HepG2 (cell line): Measurements from ENCODE around the gene TXNDC12. TPM values are rescaled to one million over a fixed set of nuclear protein-coding genes. Genes with fewer than 3 reads are reported as not detected.

Experiments used
- ETV5 ChIP-seq: IDR thresholded peaks from 2 replicates; pipeline ENCODE4 v1.6.1; 2018; ENCODE audit warnings: missing biosample characterization, missing genetic modification reagents, inconsistent platforms, borderline replicate concordance
- KDM1A ChIP-seq: IDR thresholded peaks from 2 replicates; pipeline ENCODE4 v1.6.1; 2016; ENCODE audit warnings: missing compliant biosample characterization
- ZFP36 ChIP-seq: fragments of 150-350 bp; IDR thresholded peaks from 2 replicates; pipeline ENCODE4 v1.6.1; 2018; ENCODE audit warnings: borderline replicate concordance, low read length, low read depth; ENCODE audit not compliant: partially characterized antibody
- ZFP90 ChIP-seq: sonication (generic); formaldehyde crosslinking; IDR thresholded peaks from 2 replicates; pipeline ENCODE4 v1.8.0; 2022; ENCODE audit warnings: missing genetic modification reagents, mild to moderate bottlenecking, inconsistent platforms, borderline replicate concordance
- ZNF484 ChIP-seq: sonication (generic); formaldehyde crosslinking; IDR thresholded peaks from 2 replicates; pipeline ENCODE4 v1.5.1; 2020; ENCODE audit warnings: mild to moderate bottlenecking, low read depth, missing genetic modification reagents, borderline replicate concordance
- polyA plus RNA-seq, 8 experiments: library from polyadenylated mRNA; depleted of rRNA in 3 of 8; stranded (reverse) in 7 of 8; unstranded in 1 of 8; fragments of >200 nt; fragmentation: Illumina TruSeq in 4 of 8; extraction: Trizol in 4 of 8; gene quantifications; 2 replicates each; pipeline versions ENCODE4 v1.2.1 to v1.2.3, GENCODE V29; 2011 to 2016; ENCODE audit warnings: low read depth in 4 of 8, missing spikeins in 1 of 8, mixed read lengths in 1 of 8; ENCODE audit not compliant: insufficient read depth in 1 of 8
- total RNA-seq, 5 experiments: library from RNA; depleted of rRNA; stranded (reverse); fragments of >200 nt; fragmentation: Illumina TruSeq; extraction: Trizol; gene quantifications; 2 replicates each; pipeline ENCODE4 v1.2.3, GENCODE V29; 2016; ENCODE audit warnings: low read depth in 1 of 5
- TF ChIP-seq, protein P1 (sequence below): sonication (generic); formaldehyde crosslinking; IDR thresholded peaks from 2 replicates; pipeline ENCODE4 v1.5.0; 2020; ENCODE audit warnings: mild to moderate bottlenecking, missing genetic modification reagents, borderline replicate concordance
- TF ChIP-seq, protein P2 (sequence below): sonication (generic); formaldehyde crosslinking; IDR thresholded peaks from 2 replicates; pipeline ENCODE4 v1.8.0; 2022; ENCODE audit warnings: missing genetic modification reagents, mild to moderate bottlenecking, borderline replicate concordance
- TF ChIP-seq, protein P3 (sequence below): IDR thresholded peaks from 2 replicates; pipeline ENCODE4 v1.6.1; 2016; ENCODE audit warnings: mild to moderate bottlenecking, missing biosample characterization, missing genetic modification reagents
- TF ChIP-seq, protein P4 (sequence below): sonication (generic); formaldehyde crosslinking; IDR thresholded peaks from 2 replicates; pipeline ENCODE4 v1.8.0; 2022; ENCODE audit warnings: mild to moderate bottlenecking, missing genetic modification reagents, borderline replicate concordance
- TF ChIP-seq, protein P5 (sequence below): sonication (generic); formaldehyde crosslinking; IDR thresholded peaks from 2 replicates; pipeline ENCODE4 v1.5.1; 2020; ENCODE audit warnings: missing genetic modification reagents, mild to moderate bottlenecking, borderline replicate concordance
- TF ChIP-seq, protein P6 (sequence below): sonication (generic); formaldehyde crosslinking; IDR thresholded peaks from 2 replicates; pipeline ENCODE4 v1.8.0; 2022; ENCODE audit warnings: mild to moderate bottlenecking, missing genetic modification reagents, moderate library complexity
- TF ChIP-seq, protein P7 (sequence below): sonication (generic); formaldehyde crosslinking; IDR thresholded peaks from 2 replicates; pipeline ENCODE4 v1.5.0; 2020; ENCODE audit warnings: missing genetic modification reagents
- TF ChIP-seq, protein P8 (sequence below): sonication (generic); formaldehyde crosslinking; IDR thresholded peaks from 2 replicates; pipeline ENCODE4 v1.8.0; 2022; ENCODE audit warnings: mild to moderate bottlenecking, missing genetic modification reagents
- TF ChIP-seq, protein P9 (sequence below): sonication (generic); formaldehyde crosslinking; IDR thresholded peaks from 2 replicates; pipeline ENCODE4 v1.5.0; 2020; ENCODE audit warnings: missing genetic modification reagents, mild to moderate bottlenecking, borderline replicate concordance

The TXNDC12 gene
- total and polyA plus RNA-seq, 2 of the 13 experiments (the other 11 are each of a cell fraction or from before 2014, with no cell fraction given), result 65.6 to 67.2 TPM

DNA sequence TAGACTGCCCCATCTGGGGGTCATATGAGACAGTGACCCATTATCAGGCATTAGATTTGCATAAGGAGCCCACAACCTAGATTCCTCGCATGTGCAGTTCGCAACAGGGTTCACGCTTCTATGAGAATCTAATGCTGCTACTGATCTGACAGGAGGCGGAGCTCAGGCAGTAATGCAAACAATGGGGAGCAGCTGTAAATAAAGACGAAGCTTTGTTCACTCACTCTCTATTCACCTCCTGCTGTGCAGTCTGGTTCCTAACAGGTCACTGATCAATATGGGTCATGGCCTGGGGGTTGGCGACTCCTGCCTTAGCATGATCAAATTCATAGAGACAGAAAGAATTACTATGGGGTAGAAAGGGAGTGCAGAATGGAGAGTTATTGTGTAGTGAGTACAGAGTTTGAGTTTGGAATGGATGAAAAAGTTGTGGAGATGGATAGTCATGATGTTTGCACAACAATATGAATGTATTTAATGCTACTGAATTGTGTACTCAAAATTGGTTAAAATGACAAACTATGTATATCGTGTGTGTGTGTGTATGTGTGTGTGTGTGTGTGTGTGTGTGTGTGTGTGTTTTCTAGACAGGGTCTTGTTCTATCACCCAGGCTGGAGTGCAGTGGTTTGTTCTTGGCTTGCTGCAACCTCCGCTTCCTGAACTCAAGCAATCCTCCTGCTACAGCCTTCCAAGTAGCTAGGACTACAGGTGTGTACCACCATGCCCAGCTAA is 43.3 kb upstream of the TXNDC12 start (continued):
- TF ChIP-seq, protein P1, sequence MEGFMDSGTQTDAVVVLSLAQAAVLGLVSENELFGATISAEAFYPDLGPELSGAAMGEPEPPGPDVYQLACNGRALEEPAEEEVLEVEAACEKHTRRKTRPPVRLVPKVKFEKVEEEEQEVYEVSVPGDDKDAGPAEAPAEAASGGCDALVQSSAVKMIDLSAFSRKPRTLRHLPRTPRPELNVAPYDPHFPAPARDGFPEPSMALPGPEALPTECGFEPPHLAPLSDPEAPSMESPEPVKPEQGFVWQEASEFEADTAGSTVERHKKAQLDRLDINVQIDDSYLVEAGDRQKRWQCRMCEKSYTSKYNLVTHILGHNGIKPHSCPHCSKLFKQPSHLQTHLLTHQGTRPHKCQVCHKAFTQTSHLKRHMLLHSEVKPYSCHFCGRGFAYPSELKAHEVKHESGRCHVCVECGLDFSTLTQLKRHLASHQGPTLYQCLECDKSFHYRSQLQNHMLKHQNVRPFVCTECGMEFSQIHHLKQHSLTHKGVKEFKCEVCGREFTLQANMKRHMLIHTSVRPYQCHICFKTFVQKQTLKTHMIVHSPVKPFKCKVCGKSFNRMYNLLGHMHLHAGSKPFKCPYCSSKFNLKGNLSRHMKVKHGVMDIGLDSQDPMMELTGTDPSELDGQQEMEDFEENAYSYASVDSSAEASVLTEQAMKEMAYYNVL, result peak; percentile 81; the same call in 1 of the 2 replicates
- TF ChIP-seq, protein P2, sequence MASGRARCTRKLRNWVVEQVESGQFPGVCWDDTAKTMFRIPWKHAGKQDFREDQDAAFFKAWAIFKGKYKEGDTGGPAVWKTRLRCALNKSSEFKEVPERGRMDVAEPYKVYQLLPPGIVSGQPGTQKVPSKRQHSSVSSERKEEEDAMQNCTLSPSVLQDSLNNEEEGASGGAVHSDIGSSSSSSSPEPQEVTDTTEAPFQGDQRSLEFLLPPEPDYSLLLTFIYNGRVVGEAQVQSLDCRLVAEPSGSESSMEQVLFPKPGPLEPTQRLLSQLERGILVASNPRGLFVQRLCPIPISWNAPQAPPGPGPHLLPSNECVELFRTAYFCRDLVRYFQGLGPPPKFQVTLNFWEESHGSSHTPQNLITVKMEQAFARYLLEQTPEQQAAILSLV (CRISPR knock-in tag), result no peak
- TF ChIP-seq ETV5 (CRISPR knock-in tag) (peak; percentile 59; the same call in 1 of the 2 replicates), KDM1A (0 out of 2 replicates have a peak, but pooled peaks have one; percentile 54), ZFP90 (CRISPR knock-in tag) (no peak), ZFP36 (no peak), ZNF484 (CRISPR knock-in tag) (no peak)
- TF ChIP-seq, protein P3, sequence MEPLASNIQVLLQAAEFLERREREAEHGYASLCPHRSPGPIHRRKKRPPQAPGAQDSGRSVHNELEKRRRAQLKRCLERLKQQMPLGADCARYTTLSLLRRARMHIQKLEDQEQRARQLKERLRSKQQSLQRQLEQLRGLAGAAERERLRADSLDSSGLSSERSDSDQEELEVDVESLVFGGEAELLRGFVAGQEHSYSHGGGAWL (CRISPR knock-in tag), result no peak
- TF ChIP-seq, protein P4, sequence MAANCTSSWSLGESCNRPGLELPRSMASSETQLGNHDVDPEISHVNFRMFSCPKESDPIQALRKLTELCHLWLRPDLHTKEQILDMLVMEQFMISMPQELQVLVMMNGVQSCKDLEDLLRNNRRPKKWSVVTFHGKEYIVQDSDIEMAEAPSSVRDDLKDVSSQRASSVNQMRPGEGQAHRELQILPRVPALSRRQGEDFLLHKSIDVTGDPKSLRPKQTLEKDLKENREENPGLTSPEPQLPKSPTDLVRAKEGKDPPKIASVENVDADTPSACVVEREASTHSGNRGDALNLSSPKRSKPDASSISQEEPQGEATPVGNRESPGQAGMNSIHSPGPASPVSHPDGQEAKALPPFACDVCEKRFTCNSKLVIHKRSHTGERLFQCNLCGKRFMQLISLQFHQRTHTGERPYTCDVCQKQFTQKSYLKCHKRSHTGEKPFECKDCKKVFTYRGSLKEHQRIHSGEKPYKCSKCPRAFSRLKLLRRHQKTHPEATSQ (CRISPR knock-in tag), result no peak
- TF ChIP-seq, protein P5, sequence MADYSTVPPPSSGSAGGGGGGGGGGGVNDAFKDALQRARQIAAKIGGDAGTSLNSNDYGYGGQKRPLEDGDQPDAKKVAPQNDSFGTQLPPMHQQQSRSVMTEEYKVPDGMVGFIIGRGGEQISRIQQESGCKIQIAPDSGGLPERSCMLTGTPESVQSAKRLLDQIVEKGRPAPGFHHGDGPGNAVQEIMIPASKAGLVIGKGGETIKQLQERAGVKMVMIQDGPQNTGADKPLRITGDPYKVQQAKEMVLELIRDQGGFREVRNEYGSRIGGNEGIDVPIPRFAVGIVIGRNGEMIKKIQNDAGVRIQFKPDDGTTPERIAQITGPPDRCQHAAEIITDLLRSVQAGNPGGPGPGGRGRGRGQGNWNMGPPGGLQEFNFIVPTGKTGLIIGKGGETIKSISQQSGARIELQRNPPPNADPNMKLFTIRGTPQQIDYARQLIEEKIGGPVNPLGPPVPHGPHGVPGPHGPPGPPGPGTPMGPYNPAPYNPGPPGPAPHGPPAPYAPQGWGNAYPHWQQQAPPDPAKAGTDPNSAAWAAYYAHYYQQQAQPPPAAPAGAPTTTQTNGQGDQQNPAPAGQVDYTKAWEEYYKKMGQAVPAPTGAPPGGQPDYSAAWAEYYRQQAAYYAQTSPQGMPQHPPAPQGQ, result no peak
- TF ChIP-seq, protein P6, sequence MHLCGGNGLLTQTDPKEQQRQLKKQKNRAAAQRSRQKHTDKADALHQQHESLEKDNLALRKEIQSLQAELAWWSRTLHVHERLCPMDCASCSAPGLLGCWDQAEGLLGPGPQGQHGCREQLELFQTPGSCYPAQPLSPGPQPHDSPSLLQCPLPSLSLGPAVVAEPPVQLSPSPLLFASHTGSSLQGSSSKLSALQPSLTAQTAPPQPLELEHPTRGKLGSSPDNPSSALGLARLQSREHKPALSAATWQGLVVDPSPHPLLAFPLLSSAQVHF (CRISPR knock-in tag), result no peak
- TF ChIP-seq, protein P7, sequence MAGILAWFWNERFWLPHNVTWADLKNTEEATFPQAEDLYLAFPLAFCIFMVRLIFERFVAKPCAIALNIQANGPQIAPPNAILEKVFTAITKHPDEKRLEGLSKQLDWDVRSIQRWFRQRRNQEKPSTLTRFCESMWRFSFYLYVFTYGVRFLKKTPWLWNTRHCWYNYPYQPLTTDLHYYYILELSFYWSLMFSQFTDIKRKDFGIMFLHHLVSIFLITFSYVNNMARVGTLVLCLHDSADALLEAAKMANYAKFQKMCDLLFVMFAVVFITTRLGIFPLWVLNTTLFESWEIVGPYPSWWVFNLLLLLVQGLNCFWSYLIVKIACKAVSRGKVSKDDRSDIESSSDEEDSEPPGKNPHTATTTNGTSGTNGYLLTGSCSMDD (CRISPR knock-in tag), result no peak
- TF ChIP-seq, protein P8, sequence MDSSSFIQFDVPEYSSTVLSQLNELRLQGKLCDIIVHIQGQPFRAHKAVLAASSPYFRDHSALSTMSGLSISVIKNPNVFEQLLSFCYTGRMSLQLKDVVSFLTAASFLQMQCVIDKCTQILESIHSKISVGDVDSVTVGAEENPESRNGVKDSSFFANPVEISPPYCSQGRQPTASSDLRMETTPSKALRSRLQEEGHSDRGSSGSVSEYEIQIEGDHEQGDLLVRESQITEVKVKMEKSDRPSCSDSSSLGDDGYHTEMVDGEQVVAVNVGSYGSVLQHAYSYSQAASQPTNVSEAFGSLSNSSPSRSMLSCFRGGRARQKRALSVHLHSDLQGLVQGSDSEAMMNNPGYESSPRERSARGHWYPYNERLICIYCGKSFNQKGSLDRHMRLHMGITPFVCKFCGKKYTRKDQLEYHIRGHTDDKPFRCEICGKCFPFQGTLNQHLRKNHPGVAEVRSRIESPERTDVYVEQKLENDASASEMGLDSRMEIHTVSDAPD (CRISPR knock-in tag), result no peak
- TF ChIP-seq, protein P9, sequence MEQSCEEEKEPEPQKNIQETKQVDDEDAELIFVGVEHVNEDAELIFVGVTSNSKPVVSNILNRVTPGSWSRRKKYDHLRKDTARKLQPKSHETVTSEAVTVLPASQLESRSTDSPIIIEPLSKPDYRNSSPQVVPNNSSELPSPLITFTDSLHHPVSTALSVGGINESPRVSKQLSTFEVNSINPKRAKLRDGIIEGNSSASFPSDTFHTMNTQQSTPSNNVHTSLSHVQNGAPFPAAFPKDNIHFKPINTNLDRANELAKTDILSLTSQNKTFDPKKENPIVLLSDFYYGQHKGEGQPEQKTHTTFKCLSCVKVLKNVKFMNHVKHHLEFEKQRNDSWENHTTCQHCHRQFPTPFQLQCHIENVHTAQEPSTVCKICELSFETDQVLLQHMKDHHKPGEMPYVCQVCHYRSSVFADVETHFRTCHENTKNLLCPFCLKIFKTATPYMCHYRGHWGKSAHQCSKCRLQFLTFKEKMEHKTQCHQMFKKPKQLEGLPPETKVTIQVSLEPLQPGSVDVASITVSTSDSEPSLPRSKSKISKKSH (CRISPR knock-in tag), result no peak
